Stimulated activated CD4-positive, alpha-beta T cell treated with anti-CD3 and anti-CD28 coated beads, Interleukin-15, amount 100 ng/mL, for 1 hour (primary cell): ENCODE results near the gene ERC2.

Source experiments
- DNase-seq, 2 donors: peaks; one replicate each; pipeline ENCODE4 v3.0.0-alpha.2; 2020; ENCODE audit warnings: low read depth in 1 of 2, low spot score in 1 of 2

ERC2 gene

GRCh38 chr3:56428667-56429066, 39.6 kb downstream of the ERC2 start:
- no peak for DNase-seq

GRCh38 chr3:56424885-56425284, 43.4 kb downstream of the ERC2 start:
- DNase-seq = no peak

- no peak for DNase-seq
These were observed 43.9 kb downstream of the ERC2 start for GRCh38 chr3:56424336-56424735.

- DNase-seq = no peak
These were observed 44.6 kb downstream of the ERC2 start for GRCh38 chr3:56423661-56424099.

GRCh38 chr3:56422316-56422715, 46.0 kb downstream of the ERC2 start:
- DNase-seq = no peak

- DNase-seq = no peak
These were observed 47.1 kb downstream of the ERC2 start for GRCh38 chr3:56421205-56421604.

GRCh38 chr3:56415652-56416051, 52.6 kb downstream of the ERC2 start:
- no peak for DNase-seq

- no peak for DNase-seq
These were observed 54.4 kb downstream of the ERC2 start for GRCh38 chr3:56413911-56414310.

GRCh38 chr3:56411166-56411565, 57.1 kb downstream of the ERC2 start:
- DNase-seq = no peak

GRCh38 chr3:56410576-56410975, 57.7 kb downstream of the ERC2 start:
- no peak for DNase-seq

GRCh38 chr3:56409790-56410189, 58.5 kb downstream of the ERC2 start:
- DNase-seq = no peak

- DNase-seq = no peak
These were observed 59.5 kb downstream of the ERC2 start for GRCh38 chr3:56408761-56409196.

GRCh38 chr3:56406826-56407515, 61.3 kb downstream of the ERC2 start:
- no peak for DNase-seq

GRCh38 chr3:56404884-56405283, 63.4 kb downstream of the ERC2 start:
- no peak for DNase-seq

GRCh38 chr3:56398659-56399058, 69.6 kb downstream of the ERC2 start:
- no peak for DNase-seq

- no peak for DNase-seq
These were observed 70.5 kb downstream of the ERC2 start for GRCh38 chr3:56397798-56398197.

GRCh38 chr3:56389183-56389830, 79.0 kb downstream of the ERC2 start:
- DNase-seq = no peak

- no peak for DNase-seq
These were observed 85.2 kb downstream of the ERC2 start for GRCh38 chr3:56383092-56383491.

GRCh38 chr3:56379723-56380287, 88.5 kb downstream of the ERC2 start:
- DNase-seq = no peak

- no peak for DNase-seq
These were observed 92.6 kb downstream of the ERC2 start for GRCh38 chr3:56375654-56376053.

- no peak for DNase-seq
These were observed 94.9 kb downstream of the ERC2 start for GRCh38 chr3:56373386-56373785.

- no peak for DNase-seq
These were observed 97.1 kb downstream of the ERC2 start for GRCh38 chr3:56370991-56371775.
